Gastroesophageal sphincter (tissue), 2 donors: ENCODE measurements around the gene SHC2.
"Not testable (repeated sequence)": the region's sequence is repeated elsewhere in the genome, so short reads cannot be mapped to it uniquely, and the experiment has no call there.

Experiments
- POLR2A ChIP-seq, 2 donors: fragments of 450-650 bp; IDR thresholded peaks; one replicate each; pipeline ENCODE4 v1.6.1; 2017; ENCODE audit warnings: antibody characterized with exemption in 2 of 2, mild to moderate bottlenecking in 2 of 2, moderate library complexity in 1 of 2
- POLR2AphosphoS5 ChIP-seq: sonication (generic); formaldehyde crosslinking; IDR thresholded peaks from one replicate; pipeline ENCODE4 v1.6.1; 2017; ENCODE audit warnings: antibody characterized with exemption

GRCh38 chr19:394857-395256, 66.0 kb downstream of the SHC2 start:
- not testable (repeated sequence) for TF ChIP-seq POLR2AphosphoS5; POLR2A (IDR thresholded peaks at IDR 0.05)
